PC-3 (cell line): Measurements from ENCODE around the gene MAP1LC3B. TPM values are rescaled to one million over a fixed set of nuclear protein-coding genes. Genes with fewer than 3 reads are reported as not detected.

ENCODE experiments used
- ATAC-seq: fragments of 200-7000 bp; cut with Tn5 transposase; 2 replicates; pipeline ENCODE4 v1.9.1; 2020; ENCODE audit warnings: mild to moderate bottlenecking, moderate library complexity
- BruUV-seq: library from RNA; stranded (reverse); fragments of 400-500 nt; replicated peaks from 2 replicates; lab custom pipeline; 2021; lab: Mats Ljungman, UMichigan
- CTCF ChIA-PET: fragments of 300-600 bp; sonication (Branson Sonifier 250); formaldehyde crosslinking; loops from one replicate; lab custom pipeline; 2022; ENCODE audit warnings: antibody characterized with exemption; lab: Charles Lee
- POLR2A ChIA-PET: fragments of 300-600 bp; sonication (Branson Sonifier 250); formaldehyde crosslinking; loops from one replicate; lab custom pipeline; 2022; ENCODE audit warnings: antibody characterized with exemption; ENCODE audit not compliant: unreplicated experiment; lab: Charles Lee
- DNase-seq: peaks from one replicate; pipeline ENCODE4 v3.0.0-alpha.2; 2015
- H2AFZ ChIP-seq: fragments of 300-600 bp; sonication (generic); 2 replicates; pipeline ENCODE4 v1.6.0; 2016; ENCODE audit warnings: antibody characterized with exemption, low read length
- H3F3A ChIP-seq: fragments of 300-600 bp; sonication (generic); one replicate; pipeline ENCODE4 v1.6.0; 2017; ENCODE audit warnings: antibody characterized with exemption, low read length, control low read depth, mild to moderate bottlenecking; ENCODE audit not compliant: unreplicated experiment
- H3K27ac ChIP-seq: fragments of 300-600 bp; sonication (generic); 2 replicates; pipeline ENCODE4 v1.5.1; 2016; ENCODE audit warnings: mild to moderate bottlenecking, low read length
- H3K27me3 ChIP-seq: fragments of 300-600 bp; sonication (generic); 2 replicates; pipeline ENCODE4 v1.6.1; 2016; ENCODE audit warnings: low read length, mixed read lengths
- H3K36me3 ChIP-seq: fragments of 300-600 bp; sonication (generic); 2 replicates; pipeline ENCODE4 v1.6.1; 2016; ENCODE audit warnings: low read depth, mixed run types, low read length, mixed read lengths
- H3K4me1 ChIP-seq: fragments of 300-600 bp; sonication (generic); 2 replicates; pipeline ENCODE4 v1.5.1; 2016; ENCODE audit warnings: low read length; ENCODE audit not compliant: insufficient read depth
- H3K4me2 ChIP-seq: fragments of 300-600 bp; sonication (generic); 2 replicates; pipeline ENCODE4 v1.6.0; 2016; ENCODE audit warnings: low read length
- H3K4me3 ChIP-seq: fragments of 300-600 bp; sonication (generic); 2 replicates; pipeline ENCODE4 v1.5.1; 2016; ENCODE audit warnings: mild to moderate bottlenecking, low read length, mixed read lengths
- H3K79me2 ChIP-seq: fragments of 300-600 bp; sonication (generic); 2 replicates; pipeline ENCODE4 v1.6.1; 2017; ENCODE audit warnings: low read length, mixed read lengths
- H3K9ac ChIP-seq: fragments of 300-600 bp; sonication (generic); 2 replicates; pipeline ENCODE4 v1.6.0; 2016; ENCODE audit warnings: mild to moderate bottlenecking, low read length
- H3K9me2 ChIP-seq: fragments of 300-600 bp; sonication (generic); replicated peaks from 2 replicates; pipeline ENCODE4 v1.6.1; 2016; ENCODE audit warnings: mixed run types, low read length, mixed read lengths
- H3K9me3 ChIP-seq: fragments of 300-600 bp; sonication (generic); 2 replicates; pipeline ENCODE4 v1.6.1; 2016; ENCODE audit warnings: low read length, mixed read lengths
- H4K20me1 ChIP-seq: fragments of 300-600 bp; sonication (generic); 2 replicates; pipeline ENCODE4 v1.6.1; 2016; ENCODE audit warnings: low read length, mixed read lengths
- CTCF ChIP-seq: fragments of 300-600 bp; sonication (generic); conservative IDR thresholded peaks from 2 replicates; pipeline ENCODE4 v1.5.1; 2017; ENCODE audit warnings: antibody characterized with exemption, low read depth, mild to moderate bottlenecking, low read length
- EZH2 ChIP-seq: fragments of 300-600 bp; sonication (generic); IDR thresholded peaks from one replicate; pipeline ENCODE4 v1.6.1; 2017; ENCODE audit warnings: antibody characterized with exemption, mild to moderate bottlenecking, low read length; ENCODE audit not compliant: unreplicated experiment
- EZH2phosphoT487 ChIP-seq: fragments of 300-600 bp; sonication (generic); IDR thresholded peaks from 2 replicates; pipeline ENCODE4 v1.6.1; 2018; ENCODE audit warnings: mild to moderate bottlenecking, antibody characterized with exemption, low read length, borderline replicate concordance
- intact Hi-C: fragments of 100-400 bp; cut with micrococcal nuclease; formaldehyde crosslinking; loops from 2 replicates; pipeline ENCODE4 v1.9.0; 2023
- total RNA-seq: library from RNA; depleted of rRNA; stranded (reverse); fragments of >200 nt; gene quantifications from 2 replicates; pipeline ENCODE4 v1.2.3, GENCODE V29; 2014

MAP1LC3B gene
- total RNA-seq, 1 experiment from 2014 or later: 11.9 TPM

- intact Hi-C loops: no loop called here
- Histone ChIP-seq H3K27me3 (no peaks in the 10 kb centered on the region), H3K27ac (no peak overlapping the region), H3K9me2 (no peaks in the 10 kb centered on the region), H3F3A (no peaks in the 10 kb centered on the region), H3K4me1 (peaks cover 14% of the 10 kb centered on the region; the same call in 1 of the 2 replicates), H3K4me2 (no peak overlapping the region), H3K9me3 (no peaks in the 10 kb centered on the region), H3K36me3 (no peaks in the 10 kb centered on the region), H2AFZ (no peak overlapping the region), H3K79me2 (peaks cover 77% of the 10 kb centered on the region), H3K4me3 (no peak overlapping the region), H4K20me1 (peaks cover 19% of the 10 kb centered on the region; the same call in 1 of the 2 replicates), H3K9ac (no peak overlapping the region)
- POLR2A ChIA-PET: no interaction called here
- CTCF ChIA-PET: no interaction called here
- no peak for ATAC-seq
- no peak for DNase-seq
- TF ChIP-seq EZH2phosphoT487: no peak
- TF ChIP-seq EZH2: no peak
- BruUV-seq: no TSS peak
These were observed 11.7 kb upstream of the MAP1LC3B start for GRCh38 chr16:87380403-87380802.

DNA sequence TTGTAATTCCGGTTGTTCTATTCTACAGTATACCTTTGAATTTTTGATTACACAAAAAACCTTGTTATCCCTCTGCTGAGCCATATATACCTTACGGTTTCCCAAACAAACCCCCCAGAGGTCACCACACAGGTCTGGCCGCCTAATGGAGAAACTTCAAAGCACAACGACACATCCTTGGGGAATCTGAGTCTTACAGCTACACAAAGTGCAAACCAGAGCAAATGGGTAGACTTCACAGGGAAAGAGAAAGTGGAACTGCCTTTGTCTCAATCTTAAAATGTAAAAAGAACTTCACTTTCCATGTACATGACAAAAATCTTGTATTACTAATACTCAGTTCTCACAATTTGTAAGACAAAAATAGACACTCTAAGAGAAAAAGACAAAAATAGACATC lies 11.3 kb upstream of the MAP1LC3B start:
- Histone ChIP-seq H3K9me2 (no peaks in the 10 kb centered on the region), H2AFZ (no peak overlapping the region), H3K36me3 (no peaks in the 10 kb centered on the region), H4K20me1 (peaks cover 19% of the 10 kb centered on the region; the same call in 1 of the 2 replicates), H3K9me3 (no peaks in the 10 kb centered on the region), H3K79me2 (peaks cover 72% of the 10 kb centered on the region), H3F3A (no peaks in the 10 kb centered on the region), H3K27me3 (no peaks in the 10 kb centered on the region), H3K27ac (no peak overlapping the region), H3K4me1 (peaks cover 14% of the 10 kb centered on the region; the same call in 1 of the 2 replicates), H3K4me2 (peak overlapping the region; percentile 73), H3K9ac (no peak overlapping the region), H3K4me3 (peak overlapping the region; percentile 81; the same call in 1 of the 2 replicates)
- TF ChIP-seq CTCF (no peak), EZH2 (no peak), EZH2phosphoT487 (no peak)
- DNase-seq (no peak), ATAC-seq (no peak)
- no TSS peak for BruUV-seq
- intact Hi-C loops: no loop called here
- ChIA-PET POLR2A (no interaction called here), CTCF (no interaction called here)

DNA sequence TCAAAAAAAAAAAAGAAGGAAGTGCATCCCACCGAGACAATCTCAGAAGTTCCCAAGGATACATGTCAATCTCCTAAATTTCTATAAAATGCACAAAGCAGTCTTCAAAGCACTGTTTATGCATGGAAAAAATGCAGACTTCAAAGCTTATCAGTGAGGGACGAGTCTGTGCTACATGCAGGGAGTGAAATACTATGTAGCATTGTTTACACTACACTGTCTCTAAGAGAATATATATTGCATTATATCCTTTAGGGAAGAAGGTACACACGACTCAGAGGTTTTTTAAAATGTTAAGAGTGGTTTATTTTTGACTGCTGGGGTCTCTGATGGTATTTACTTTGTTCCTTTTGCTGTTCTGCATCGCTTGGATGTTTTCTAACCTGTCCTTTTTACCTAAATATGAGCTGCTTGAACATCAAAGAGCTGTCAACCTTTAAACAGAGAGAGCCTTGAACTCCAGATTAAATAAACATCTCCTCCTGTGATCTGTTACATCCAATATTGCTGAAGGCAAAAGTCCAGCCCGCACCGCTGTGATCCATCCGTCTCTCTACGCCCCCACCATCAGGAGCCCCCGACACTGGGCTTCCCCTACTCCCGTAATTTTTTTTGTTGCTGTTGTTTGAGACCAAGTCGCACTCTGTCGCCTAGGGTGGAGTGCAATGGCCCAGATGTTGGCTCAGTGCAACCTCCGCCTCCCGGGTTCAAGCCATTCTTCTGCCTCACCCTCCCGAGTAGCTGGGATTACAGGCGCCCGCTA lies 9.9 kb upstream of the MAP1LC3B start:
- intact Hi-C loops: no loop called here
- H3F3A ChIP-seq: no peaks in the 10 kb centered on the region
- peak overlapping the region; percentile 73 for H3K4me2 ChIP-seq
- ATAC-seq (no peak), DNase-seq (no peak)
- no peaks in the 10 kb centered on the region for H3K36me3 ChIP-seq
- H2AFZ ChIP-seq: no peak overlapping the region
- peaks cover 59% of the 10 kb centered on the region for H3K79me2 ChIP-seq
- TSS peak; percentile 37 for BruUV-seq
- TF ChIP-seq EZH2phosphoT487 (no peak), EZH2 (no peak), CTCF (no peak)
- no peak overlapping the region for H3K27ac ChIP-seq
- ChIA-PET CTCF (no interaction called here), POLR2A (no interaction called here)
- peak overlapping the region; percentile 81 for H3K4me3 ChIP-seq
- peaks cover 14% of the 10 kb centered on the region; the same call in 1 of the 2 replicates for H3K4me1 ChIP-seq
- no peaks in the 10 kb centered on the region for H3K9me2 ChIP-seq
- peak overlapping the region; percentile 76 for H3K9ac ChIP-seq
- H3K27me3 ChIP-seq: no peaks in the 10 kb centered on the region
- H3K9me3 ChIP-seq: no peaks in the 10 kb centered on the region
- peaks cover 19% of the 10 kb centered on the region; the same call in 1 of the 2 replicates for H4K20me1 ChIP-seq
